GM19193 (cell line): ENCODE data around the gene ZNF618.

Experiments used
- POLR2A ChIP-seq: IDR thresholded peaks from 4 replicates; pipeline ENCODE4 v1.6.1; 2011; ENCODE audit not compliant: insufficient read depth, insufficient read length; ENCODE audit errors: extremely low read depth

The ZNF618 gene

DNA sequence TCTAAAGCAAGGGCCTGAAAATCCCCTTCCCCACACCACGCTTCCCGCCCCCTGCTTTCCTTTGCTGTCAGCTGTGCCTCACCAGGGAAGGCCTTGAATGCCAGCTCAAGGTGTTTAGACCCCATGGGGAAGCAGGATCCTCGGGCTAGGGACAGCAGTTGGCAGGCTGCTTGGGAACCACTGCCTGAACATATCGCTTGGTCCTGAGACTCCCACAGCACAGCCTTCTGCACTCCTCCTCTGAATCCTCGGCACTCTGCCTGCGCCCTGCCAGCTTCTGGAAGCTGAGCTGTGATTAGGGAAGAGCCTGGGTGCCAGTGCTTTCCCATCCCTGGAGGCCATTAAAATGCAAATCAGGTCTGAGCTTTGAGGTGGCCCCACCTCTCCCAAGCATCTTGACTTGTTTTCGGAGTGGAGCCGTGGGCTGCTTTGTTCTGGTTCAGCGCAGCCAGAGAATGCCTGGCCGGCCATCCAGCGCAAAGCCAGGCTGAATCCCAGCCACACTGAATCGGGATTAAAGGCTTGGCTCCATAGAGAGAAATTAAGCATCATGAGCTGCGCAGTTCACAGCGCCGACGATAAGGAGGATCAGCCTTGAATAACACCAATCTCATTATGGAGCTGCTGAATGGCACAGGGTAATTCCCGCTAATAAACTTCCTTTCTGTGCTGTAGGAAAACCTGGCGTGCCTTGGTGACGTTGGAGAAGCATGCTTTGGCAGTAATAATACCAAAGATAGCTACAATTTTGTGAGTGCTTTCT is 162.0 kb downstream of the ZNF618 start:
- no peak for TF ChIP-seq POLR2A

DNA sequence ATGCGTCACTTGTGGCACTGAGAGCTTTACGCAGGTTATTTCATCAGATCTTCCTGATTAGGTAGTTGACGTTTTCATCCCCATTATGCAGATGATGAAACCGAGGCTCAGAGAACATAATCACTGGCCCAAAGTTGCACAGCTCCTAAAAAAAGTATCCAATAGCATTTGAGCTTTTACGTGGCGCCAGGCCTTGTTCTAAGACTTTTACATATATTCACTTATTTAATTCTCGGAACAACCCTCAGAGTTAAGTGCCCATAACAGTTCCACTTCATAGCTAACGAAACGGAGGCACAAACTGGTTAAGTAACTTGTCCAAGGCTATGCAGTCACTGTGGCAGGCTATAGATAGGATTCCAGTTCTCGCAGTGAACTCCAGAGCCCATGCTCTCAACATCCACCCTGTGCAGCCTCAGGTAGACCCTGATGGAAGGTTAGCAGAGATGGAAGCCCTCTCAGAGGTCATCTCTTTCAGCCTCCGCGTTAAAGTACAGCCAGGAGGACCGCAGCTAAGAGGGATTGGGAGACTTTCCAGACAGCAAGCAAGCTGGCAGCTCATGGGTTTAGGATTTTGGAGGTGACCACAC is 162.7 kb downstream of the ZNF618 start:
- no peak for TF ChIP-seq POLR2A

DNA sequence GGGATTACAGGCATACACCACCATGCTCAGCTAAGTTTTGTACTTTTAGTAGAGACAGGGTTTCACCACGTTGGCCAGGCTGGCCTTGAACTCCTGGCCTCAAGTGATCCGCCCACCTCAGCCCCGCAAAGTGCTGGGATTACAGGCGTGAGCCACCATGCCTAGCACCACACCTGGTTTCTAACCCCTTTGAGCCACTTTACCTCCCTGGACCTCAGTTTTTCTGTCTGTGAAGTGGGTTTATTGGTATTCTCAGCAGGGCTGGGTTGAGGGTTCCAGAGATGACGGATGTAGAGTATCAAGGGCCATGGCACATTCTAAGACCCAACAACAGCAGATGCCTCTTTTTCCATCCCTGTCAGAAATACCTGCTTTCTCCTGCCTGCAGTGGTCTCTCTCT is 163.4 kb downstream of the ZNF618 start:
- TF ChIP-seq POLR2A = no peak

DNA sequence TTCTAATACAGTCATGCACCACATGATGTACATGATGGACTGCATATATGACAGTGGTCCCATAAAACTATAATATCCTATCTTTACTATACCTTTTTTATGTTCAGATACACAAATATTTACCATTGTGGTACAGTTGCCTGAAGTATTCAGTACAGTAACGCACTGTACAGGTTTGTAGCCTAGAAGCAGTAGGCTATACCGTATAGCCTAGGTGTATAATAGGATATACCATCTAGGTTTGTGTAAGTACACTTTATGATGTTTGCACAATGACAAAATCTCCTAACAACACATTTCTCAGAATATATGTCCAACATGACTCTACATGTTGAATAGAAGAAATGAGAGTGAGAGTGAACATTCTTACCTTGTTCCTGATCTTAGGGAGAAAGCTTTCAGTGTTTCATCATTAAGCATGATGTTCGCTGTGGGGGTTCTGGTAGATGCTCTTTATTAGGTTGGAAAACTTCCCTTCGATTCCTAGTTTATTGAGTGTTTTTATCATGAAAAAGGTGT is 170.2 kb downstream of the ZNF618 start:
- TF ChIP-seq POLR2A = no peak

DNA sequence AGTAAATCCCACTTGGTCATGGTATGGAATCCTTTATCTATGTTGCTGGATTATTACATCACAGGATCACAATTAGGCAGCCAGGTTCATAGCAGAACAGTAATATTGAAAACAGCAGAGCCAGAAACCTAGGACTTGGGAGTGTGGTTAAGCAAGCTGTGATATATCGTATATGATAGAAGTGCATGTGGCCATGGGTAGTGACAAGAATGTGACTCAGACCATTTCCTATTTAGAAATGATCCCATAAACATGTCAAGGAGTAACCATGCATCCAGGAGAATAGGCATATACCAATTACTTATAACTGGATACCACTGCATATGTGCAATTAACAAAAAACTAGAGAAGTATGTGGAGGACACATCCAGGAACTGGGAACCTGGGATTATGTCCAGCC is 170.8 kb downstream of the ZNF618 start:
- TF ChIP-seq POLR2A = no peak

DNA sequence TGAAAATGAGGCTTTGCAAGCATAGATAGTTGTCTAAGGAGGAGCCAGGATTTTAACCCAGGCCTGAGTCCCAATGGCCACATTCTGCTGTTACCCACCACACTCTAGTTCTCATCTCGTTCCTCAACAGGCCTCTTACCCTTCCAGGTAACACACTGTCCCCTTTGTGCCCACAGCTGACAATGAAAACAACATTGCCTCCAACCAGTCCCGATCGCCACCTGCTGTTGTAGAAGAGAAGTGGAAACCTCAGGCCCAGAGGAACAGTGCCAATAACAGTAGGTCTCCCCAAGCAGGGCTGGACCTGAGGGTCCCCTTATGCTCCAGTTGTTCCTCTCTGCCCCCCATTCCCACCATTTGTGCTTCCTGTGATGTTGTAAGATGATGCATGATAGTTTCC is 171.6 kb downstream of the ZNF618 start:
- TF ChIP-seq POLR2A = no peak

DNA sequence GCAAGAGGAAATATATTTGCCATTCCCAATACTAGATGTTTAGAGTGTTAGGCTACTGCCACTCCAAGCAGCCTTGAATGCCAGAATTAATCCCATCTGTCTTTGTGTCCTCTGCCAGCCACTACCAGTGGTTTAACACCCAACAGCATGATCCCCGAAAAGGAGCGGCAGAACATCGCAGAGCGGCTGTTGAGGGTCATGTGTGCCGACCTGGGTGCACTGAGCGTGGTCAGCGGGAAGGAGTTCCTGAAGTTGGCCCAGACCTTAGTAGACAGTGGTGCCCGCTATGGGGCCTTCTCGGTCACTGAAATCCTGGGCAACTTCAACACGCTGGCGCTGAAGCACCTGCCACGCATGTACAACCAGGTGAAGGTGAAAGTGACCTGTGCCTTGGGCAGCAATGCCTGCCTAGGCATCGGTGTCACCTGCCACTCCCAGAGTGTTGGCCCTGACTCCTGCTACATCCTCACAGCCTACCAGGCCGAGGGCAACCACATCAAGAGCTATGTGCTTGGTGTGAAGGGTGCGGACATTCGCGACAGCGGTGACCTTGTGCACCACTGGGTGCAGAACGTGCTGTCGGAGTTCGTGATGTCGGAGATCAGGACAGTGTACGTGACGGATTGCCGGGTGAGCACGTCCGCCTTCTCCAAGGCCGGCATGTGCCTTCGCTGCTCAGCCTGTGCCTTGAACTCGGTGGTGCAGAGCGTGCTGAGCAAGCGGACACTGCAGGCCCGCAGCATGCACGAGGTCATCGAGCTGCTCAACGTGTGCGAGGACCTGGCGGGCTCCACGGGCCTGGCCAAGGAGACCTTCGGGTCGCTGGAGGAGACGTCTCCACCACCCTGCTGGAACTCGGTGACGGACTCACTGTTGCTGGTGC is 172.7 kb downstream of the ZNF618 start:
- TF ChIP-seq POLR2A = no peak

DNA sequence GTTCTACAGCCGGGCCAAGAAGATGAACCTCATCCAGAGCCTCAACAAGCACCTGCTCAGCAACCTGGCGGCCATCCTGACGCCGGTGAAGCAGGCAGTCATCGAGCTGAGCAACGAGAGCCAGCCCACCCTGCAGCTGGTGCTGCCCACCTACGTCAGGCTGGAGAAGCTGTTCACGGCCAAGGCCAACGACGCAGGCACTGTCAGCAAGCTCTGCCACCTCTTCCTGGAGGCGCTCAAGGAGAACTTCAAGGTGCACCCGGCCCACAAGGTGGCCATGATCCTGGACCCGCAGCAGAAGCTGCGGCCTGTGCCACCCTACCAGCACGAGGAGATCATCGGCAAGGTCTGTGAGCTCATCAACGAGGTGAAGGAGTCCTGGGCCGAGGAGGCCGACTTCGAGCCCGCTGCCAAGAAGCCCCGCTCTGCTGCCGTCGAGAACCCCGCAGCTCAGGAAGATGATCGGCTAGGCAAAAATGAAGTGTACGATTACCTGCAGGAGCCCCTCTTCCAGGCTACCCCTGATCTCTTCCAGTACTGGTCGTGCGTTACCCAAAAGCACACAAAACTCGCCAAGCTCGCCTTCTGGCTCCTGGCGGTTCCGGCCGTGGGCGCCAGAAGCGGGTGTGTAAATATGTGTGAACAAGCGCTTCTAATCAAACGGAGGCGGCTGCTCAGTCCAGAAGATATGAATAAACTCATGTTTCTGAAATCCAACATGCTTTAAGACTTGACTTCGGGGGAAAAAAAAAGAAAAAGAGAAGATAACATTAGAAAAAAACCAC is 173.5 kb downstream of the ZNF618 start:
- no peak for TF ChIP-seq POLR2A

DNA sequence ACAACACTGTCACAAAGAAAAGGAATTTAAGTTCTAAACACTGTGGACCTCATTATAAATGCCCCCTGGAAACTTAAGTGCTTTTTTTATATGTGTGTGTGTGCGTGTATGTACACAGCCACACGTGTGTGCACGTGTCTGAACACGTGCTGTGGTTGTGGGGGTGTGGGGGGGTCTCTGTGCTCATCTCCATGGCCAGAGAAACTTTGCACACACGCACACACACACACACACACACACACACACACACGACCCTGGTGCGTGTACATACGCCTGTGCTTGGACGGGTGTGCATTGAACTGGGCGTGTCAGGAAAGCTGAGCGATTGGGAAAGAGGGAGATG is 174.1 kb downstream of the ZNF618 start:
- no peak for TF ChIP-seq POLR2A

DNA sequence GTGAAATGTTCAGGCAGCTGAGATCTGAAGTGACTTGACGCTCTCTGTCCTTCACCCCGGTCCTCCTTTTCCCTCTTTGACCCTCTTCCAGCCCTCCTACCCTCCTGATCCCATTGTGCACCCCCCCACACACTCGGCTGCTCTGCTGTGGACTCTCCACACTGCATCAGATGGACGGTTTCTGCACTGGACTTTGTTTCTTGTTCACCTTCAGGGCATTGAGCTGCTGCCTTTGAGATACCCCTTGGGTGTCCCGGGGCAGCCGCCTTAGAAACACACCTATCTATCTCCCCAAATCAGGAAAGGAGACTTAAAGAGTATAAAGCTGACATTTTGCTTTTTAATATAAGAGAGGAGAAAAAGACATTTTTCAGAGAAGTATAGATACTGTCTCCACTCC is 174.5 kb downstream of the ZNF618 start:
- TF ChIP-seq POLR2A = no peak

DNA sequence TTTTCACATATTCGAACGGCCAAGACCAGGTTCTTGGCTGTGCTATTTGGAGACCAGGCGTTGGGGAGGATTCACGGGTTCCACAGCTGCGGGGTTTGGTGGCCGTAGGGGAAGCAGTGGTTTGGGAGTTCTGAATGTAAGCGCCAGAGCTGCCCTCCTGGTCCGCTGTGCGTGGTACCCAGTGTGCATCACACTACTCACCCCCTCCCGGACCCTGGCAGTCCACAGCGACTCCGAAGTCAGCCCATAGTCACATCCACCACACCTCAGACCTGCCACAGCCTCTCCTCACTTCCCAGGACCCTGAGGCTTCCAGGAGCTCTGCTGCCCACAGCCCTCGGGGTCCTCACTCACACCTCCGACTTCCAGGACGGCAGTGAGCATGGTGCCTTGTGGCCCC is 175.2 kb downstream of the ZNF618 start:
- TF ChIP-seq POLR2A = no peak

DNA sequence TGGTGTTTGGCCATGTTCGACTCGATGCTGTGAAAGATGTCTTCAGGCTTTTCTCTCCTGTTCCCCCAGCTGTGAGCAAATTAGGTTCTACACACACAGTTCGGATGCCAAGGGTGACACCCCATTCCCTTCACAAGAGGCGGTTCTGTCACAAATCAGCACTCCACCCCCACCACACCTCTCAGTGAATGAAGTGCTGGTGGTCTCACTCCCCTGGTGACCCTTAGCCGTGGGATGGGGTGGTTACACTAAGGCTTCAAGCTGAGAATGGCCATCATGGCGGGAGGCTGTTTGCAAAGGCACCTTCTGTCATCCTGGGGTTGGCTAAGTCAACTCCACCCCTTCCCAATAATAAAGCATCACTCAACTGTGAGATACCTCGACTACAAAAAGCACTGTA is 175.6 kb downstream of the ZNF618 start:
- TF ChIP-seq POLR2A = no peak

DNA sequence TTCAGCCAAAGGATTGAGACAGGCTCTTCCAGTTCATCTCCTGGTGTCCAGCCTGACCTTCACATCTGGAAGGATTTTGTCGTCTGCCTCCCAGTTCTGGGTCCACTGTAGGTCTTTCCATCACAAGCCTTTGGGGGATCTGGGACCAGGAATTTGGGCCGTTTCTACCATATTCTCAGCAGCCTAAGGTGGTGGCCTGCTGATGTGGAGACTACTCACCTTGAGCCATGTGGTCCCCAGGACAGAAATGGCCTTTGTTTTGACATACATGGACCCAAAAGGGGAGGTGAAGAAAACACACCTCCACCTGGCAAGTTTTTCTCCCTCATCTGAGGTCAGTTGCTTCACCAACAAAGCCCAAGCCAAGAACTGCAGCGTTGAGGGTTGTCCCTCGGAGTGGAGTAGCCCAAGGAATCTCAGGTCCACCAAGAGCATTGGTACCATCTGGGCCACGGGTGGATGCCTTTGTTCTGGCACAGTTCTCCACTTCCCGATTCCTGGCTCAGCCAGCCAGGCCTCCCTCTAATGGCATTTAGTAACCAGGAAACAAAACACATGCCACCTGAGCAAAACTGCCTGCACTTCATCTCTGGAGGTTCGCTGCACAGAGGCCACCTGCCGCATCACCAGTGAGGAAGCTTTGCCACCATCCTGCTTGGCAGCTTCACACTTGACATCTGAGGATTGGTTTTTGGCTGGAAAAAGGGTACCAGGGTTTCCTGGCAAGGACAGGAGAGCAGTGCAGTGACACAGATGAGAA is 177.3 kb downstream of the ZNF618 start:
- TF ChIP-seq POLR2A = no peak

DNA sequence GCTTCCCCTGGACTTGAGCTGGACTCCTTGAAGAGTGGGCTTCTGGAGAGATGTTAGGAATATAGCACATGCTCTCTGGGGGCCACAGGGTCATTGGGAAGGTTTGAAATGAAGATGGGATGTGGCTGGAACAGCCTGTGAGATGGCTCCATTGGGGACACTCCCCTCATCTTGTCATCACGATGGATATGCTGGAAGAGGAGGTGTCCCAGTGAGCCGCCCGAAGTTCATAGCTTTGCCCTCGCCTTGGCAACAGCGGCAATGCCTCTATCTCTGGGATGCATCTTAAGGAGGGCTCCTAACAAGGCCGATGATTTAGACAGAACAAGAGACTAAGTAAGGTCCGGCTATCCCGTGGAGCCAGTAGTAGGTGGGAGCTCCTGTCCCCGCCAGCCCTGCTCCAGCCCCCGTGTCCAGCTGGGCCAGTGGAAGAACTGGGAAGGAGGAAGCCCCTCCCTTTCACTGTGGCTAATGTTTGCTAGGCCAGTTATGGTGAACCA is 178.1 kb downstream of the ZNF618 start:
- TF ChIP-seq POLR2A = no peak
